H9 (cell line): Measurements from ENCODE around the gene ECSCR. TPM values are rescaled to one million over a fixed set of nuclear protein-coding genes. Genes with fewer than 3 reads are reported as not detected.

Experiments
- DNase-seq: peaks from one replicate; pipeline ENCODE4 v3.0.0-alpha.2; 2017
- H2AFZ ChIP-seq: one replicate; pipeline ENCODE4 v1.6.1; 2013; ENCODE audit warnings: mild to moderate bottlenecking, low read length, control low read depth, moderate library complexity
- H2AK5ac ChIP-seq: 2 replicates; pipeline ENCODE4 v1.6.1; 2013; ENCODE audit warnings: low read length, control low read depth, mixed read lengths; ENCODE audit not compliant: insufficient read length
- H2BK120ac ChIP-seq: one replicate; pipeline ENCODE4 v1.6.1; 2013; ENCODE audit warnings: low read depth, mild to moderate bottlenecking, low read length, control low read depth, inconsistent platforms; ENCODE audit not compliant: poor library complexity, severe bottlenecking
- H2BK12ac ChIP-seq: 2 replicates; pipeline ENCODE4 v1.6.1; 2013; ENCODE audit warnings: low read length, control low read depth, mixed read lengths, low read depth; ENCODE audit not compliant: insufficient read length
- H2BK15ac ChIP-seq: 2 replicates; pipeline ENCODE4 v1.6.1; 2013; ENCODE audit warnings: low read depth, low read length, control low read depth
- H2BK20ac ChIP-seq: one replicate; pipeline ENCODE4 v1.6.1; 2013; ENCODE audit warnings: low read depth, mild to moderate bottlenecking, low read length, control low read depth, inconsistent platforms; ENCODE audit not compliant: poor library complexity, severe bottlenecking
- H2BK5ac ChIP-seq: 2 replicates; pipeline ENCODE4 v1.6.1; 2013; ENCODE audit warnings: low read length, control low read depth, mixed read lengths; ENCODE audit not compliant: insufficient read length
- H3K14ac ChIP-seq: 2 replicates; pipeline ENCODE4 v1.6.1; 2013; ENCODE audit warnings: low read length, control low read depth; ENCODE audit not compliant: insufficient read depth
- H3K18ac ChIP-seq: 2 replicates; pipeline ENCODE4 v1.6.1; 2013; ENCODE audit warnings: low read depth, mild to moderate bottlenecking, mixed read lengths, low read length, control low read depth; ENCODE audit not compliant: insufficient read length
- H3K23ac ChIP-seq: 2 replicates; pipeline ENCODE4 v1.6.1; 2013; ENCODE audit warnings: low read length, control low read depth, mixed read lengths, low read depth; ENCODE audit not compliant: insufficient read length
- H3K23me2 ChIP-seq: 2 replicates; pipeline ENCODE4 v1.6.1; 2013; ENCODE audit warnings: low read depth, mild to moderate bottlenecking, mixed read lengths, low read length, control low read depth; ENCODE audit not compliant: insufficient read length, poor library complexity, severe bottlenecking
- H3K27ac ChIP-seq: 2 replicates; pipeline ENCODE4 v1.5.1; 2013; ENCODE audit warnings: low read length, control low read depth, mixed read lengths, low read depth; ENCODE audit not compliant: insufficient read length
- H3K27me3 ChIP-seq: 2 replicates; pipeline ENCODE4 v1.6.1; 2013; ENCODE audit warnings: low read length, control low read depth, inconsistent platforms; ENCODE audit not compliant: insufficient read depth
- H3K4ac ChIP-seq: 2 replicates; pipeline ENCODE4 v1.6.1; 2013; ENCODE audit warnings: low read depth, mild to moderate bottlenecking, control low read depth, inconsistent platforms, low read length, moderate library complexity
- H3K4me1 ChIP-seq: 2 replicates; pipeline ENCODE4 v1.6.1; 2013; ENCODE audit warnings: low read length, control low read depth, inconsistent platforms; ENCODE audit not compliant: insufficient read depth
- H3K4me2 ChIP-seq: 2 replicates; pipeline ENCODE4 v1.6.1; 2013; ENCODE audit warnings: low read length, control low read depth, mixed read lengths; ENCODE audit not compliant: insufficient read length, insufficient read depth
- H3K56ac ChIP-seq: 2 replicates; pipeline ENCODE4 v1.6.1; 2013; ENCODE audit warnings: low read depth, mild to moderate bottlenecking, mixed read lengths, low read length, control low read depth; ENCODE audit not compliant: insufficient read length
- H3K79me1 ChIP-seq: 2 replicates; pipeline ENCODE4 v1.6.1; 2013; ENCODE audit warnings: low read depth, mild to moderate bottlenecking, moderate library complexity, low read length, control low read depth, inconsistent platforms; ENCODE audit not compliant: insufficient read depth, poor library complexity, severe bottlenecking
- H3K79me2 ChIP-seq: 2 replicates; pipeline ENCODE4 v1.6.1; 2013; ENCODE audit warnings: low read length, control low read depth, inconsistent platforms; ENCODE audit not compliant: insufficient read depth
- H3K9ac ChIP-seq: 2 replicates; pipeline ENCODE4 v1.6.1; 2013; ENCODE audit warnings: low read length, control low read depth, mixed read lengths; ENCODE audit not compliant: insufficient read length; ENCODE audit errors: extremely low read depth
- H3K9me3 ChIP-seq: one replicate; pipeline ENCODE4 v1.6.1; 2013; ENCODE audit warnings: low read depth, low read length, inconsistent platforms; ENCODE audit not compliant: control insufficient read depth
- H3T11ph ChIP-seq: one replicate; pipeline ENCODE4 v1.6.1; 2013; ENCODE audit warnings: mild to moderate bottlenecking, low read length, control low read depth, inconsistent platforms
- H4K20me1 ChIP-seq: one replicate; pipeline ENCODE4 v1.6.1; 2013; ENCODE audit not compliant: control insufficient read depth, insufficient read length, insufficient read depth
- H4K5ac ChIP-seq: 2 replicates; pipeline ENCODE4 v1.6.1; 2013; ENCODE audit warnings: low read depth, mild to moderate bottlenecking, mixed read lengths, low read length, control low read depth; ENCODE audit not compliant: insufficient read length
- H4K8ac ChIP-seq: replicated peaks from 2 replicates; pipeline ENCODE4 v1.6.1; 2013; ENCODE audit warnings: low read length, control low read depth, mixed read lengths, low read depth; ENCODE audit not compliant: insufficient read length
- H4K91ac ChIP-seq: 2 replicates; pipeline ENCODE4 v1.6.1; 2013; ENCODE audit warnings: low read depth, mild to moderate bottlenecking, moderate library complexity, mixed read lengths, low read length, control low read depth; ENCODE audit not compliant: insufficient read length
- H3K27ac Mint-ChIP-seq, 3 experiments: 2 replicates in 2 of 3; 3 replicates in 1 of 3; pipeline ENCODE4 v1.8.0; 2020 to 2021; ENCODE audit warnings: mixed read lengths in 3 of 3, mild to moderate bottlenecking in 1 of 3, moderate library complexity in 1 of 3
- H3K27me3 Mint-ChIP-seq: 2 replicates; pipeline ENCODE4 v1.8.0; 2021; ENCODE audit warnings: low read depth, mild to moderate bottlenecking, moderate library complexity, mixed read lengths
- H3K36me3 Mint-ChIP-seq, 3 experiments: 2 replicates in 2 of 3; 3 replicates in 1 of 3; pipeline ENCODE4 v1.8.0; 2020 to 2021; ENCODE audit warnings: low read depth in 3 of 3, mixed read lengths in 3 of 3; ENCODE audit not compliant: insufficient read depth in 1 of 3
- H3K4me1 Mint-ChIP-seq, 2 experiments: 2 replicates each; pipeline ENCODE4 v1.8.0; 2020; ENCODE audit warnings: mixed read lengths in 2 of 2
- H3K4me3 Mint-ChIP-seq, 2 experiments: 2 replicates in 1 of 2; 3 replicates in 1 of 2; pipeline ENCODE4 v1.8.0; 2020 to 2021; ENCODE audit warnings: mild to moderate bottlenecking in 2 of 2, mixed read lengths in 2 of 2, moderate library complexity in 1 of 2
- H3K9me3 Mint-ChIP-seq, 2 experiments: 2 replicates in 1 of 2; 3 replicates in 1 of 2; pipeline ENCODE4 v1.8.0; 2020; ENCODE audit warnings: mild to moderate bottlenecking in 2 of 2, mixed read lengths in 2 of 2, moderate library complexity in 1 of 2
- WGBS: extraction: QIAGEN DNeasy Blood & Tissue Kit; methylation state at CpG from one replicate; pipeline ENCODE4 v1.1.7; 2013; ENCODE audit warnings: missing lambda C conversion rate, low lambda C conversion rate, mixed read lengths; ENCODE audit not compliant: insufficient read length; ENCODE audit errors: extremely low coverage; 5-methylcytosine and 5-hydroxymethylcytosine counted together
- total RNA-seq: library from RNA; stranded (reverse); gene quantifications from 2 replicates; pipeline ENCODE4 v1.2.1, GENCODE V29; 2021
- TF ChIP-seq, protein P1 (sequence below): fragments of 200-600 bp; sonication (generic); conservative IDR thresholded peaks from 3 replicates; pipeline ENCODE4 v1.8.0; 2021; ENCODE audit warnings: antibody characterized with exemption, mild to moderate bottlenecking

Gene ECSCR
- total RNA-seq, 1 experiment from 2014 or later, result 1.6 TPM

DNA sequence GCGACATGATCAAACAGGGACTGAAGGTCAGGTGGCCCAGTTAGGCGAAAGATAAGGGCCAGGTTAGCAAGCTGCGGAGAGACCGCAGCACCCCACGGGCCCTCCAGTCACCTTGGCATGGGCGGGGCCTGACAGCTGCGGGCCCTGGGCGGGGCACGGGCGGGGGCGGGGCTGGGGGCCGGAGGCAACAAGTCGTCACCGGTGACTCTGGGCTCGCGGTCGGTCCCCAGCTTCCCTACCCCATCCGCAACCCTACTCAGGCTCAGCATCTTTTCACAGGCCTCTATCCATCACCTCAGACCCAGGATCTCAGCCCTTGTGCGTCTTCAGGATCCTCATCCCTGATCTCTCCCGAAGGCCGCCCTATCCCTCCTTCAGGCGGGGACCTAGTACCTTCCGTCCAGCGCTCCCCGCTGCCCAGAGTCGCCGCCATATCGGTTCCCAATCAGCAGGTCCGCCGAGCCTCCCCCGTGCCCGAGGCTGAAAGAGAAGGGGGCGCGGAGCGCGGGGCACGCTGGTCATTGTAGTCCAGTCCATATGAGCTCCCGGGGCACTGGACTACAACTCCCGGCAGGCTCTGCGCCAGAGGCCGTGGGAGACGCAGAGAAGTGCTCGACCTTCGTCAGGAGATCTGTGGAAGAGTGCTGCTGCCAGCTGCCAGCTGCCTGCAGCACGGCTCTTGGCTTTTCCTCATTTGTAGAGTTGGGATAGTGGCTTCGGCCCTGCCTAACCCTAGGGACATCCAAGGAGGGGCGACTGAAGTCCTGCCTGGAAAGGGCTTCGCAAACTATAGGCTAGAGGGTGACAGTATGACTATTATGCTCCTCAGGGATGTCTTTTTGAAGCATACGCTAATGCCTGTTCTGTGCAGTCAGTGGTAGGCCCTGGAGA lies 23.3 kb downstream of the ECSCR start, which contains the start of gene DNAJC18:
Gene DNAJC18, minus strand, starts transcription at position 513 of the 891 bp plus-strand sequence. Its CDS starts 80 bp downstream, at position 433.
- Mint-ChIP-seq H3K4me3 (peak within 1 kb of the TSS; percentile 95 to 96), H3K4me1 (peaks cover 21 to 24% of the 10 kb centered on the region in 2 experiments), H3K36me3 (peaks cover 5 to 24% (median 13%) of the 10 kb centered on the region in 3 experiments; a peak in 6 of 7 replicates), H3K27ac (peak within 1 kb of the TSS; percentile 98 to 100 (median 99)), H3K9me3 (no peaks in the 10 kb centered on the region), H3K27me3 (peaks cover 3% of the 10 kb centered on the region)
- H3K23me2 ChIP-seq, result peaks cover 5% of the 10 kb centered on the region
- no peaks in the 10 kb centered on the region for H4K20me1 ChIP-seq
- no peaks in the 10 kb centered on the region for H3K79me1 ChIP-seq
- H3K4me2 ChIP-seq, result peak within 1 kb of the TSS; percentile 89
- no peak within 1 kb of the TSS for H2BK12ac ChIP-seq
- H2BK20ac ChIP-seq, result no peak within 1 kb of the TSS
- H3K4me1 ChIP-seq, result peaks cover 2% of the 10 kb centered on the region; the same call in 1 of the 2 replicates
- H3T11ph ChIP-seq, result no peak within 1 kb of the TSS
- H3K56ac ChIP-seq, result no peak within 1 kb of the TSS
- H4K5ac ChIP-seq, result peak within 1 kb of the TSS; percentile 67
- peak within 1 kb of the TSS; percentile 99 for H3K18ac ChIP-seq
- H2BK120ac ChIP-seq, result no peak within 1 kb of the TSS
- H2BK5ac ChIP-seq, result no peak within 1 kb of the TSS
- H2AFZ ChIP-seq, result peak within 1 kb of the TSS; percentile 66
- H3K4ac ChIP-seq, result no peak within 1 kb of the TSS
- H3K79me2 ChIP-seq, result 0 out of 2 replicates have a peak, but pooled peaks cover 2% of the 10 kb centered on the region
- H4K8ac ChIP-seq, result no peak within 1 kb of the TSS
- no peak within 1 kb of the TSS for H3K23ac ChIP-seq
- TF ChIP-seq, protein P1, sequence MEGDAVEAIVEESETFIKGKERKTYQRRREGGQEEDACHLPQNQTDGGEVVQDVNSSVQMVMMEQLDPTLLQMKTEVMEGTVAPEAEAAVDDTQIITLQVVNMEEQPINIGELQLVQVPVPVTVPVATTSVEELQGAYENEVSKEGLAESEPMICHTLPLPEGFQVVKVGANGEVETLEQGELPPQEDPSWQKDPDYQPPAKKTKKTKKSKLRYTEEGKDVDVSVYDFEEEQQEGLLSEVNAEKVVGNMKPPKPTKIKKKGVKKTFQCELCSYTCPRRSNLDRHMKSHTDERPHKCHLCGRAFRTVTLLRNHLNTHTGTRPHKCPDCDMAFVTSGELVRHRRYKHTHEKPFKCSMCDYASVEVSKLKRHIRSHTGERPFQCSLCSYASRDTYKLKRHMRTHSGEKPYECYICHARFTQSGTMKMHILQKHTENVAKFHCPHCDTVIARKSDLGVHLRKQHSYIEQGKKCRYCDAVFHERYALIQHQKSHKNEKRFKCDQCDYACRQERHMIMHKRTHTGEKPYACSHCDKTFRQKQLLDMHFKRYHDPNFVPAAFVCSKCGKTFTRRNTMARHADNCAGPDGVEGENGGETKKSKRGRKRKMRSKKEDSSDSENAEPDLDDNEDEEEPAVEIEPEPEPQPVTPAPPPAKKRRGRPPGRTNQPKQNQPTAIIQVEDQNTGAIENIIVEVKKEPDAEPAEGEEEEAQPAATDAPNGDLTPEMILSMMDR, result no peak
- no peaks in the 10 kb centered on the region for H3K9me3 ChIP-seq
- no CpG with 5 or more reads among the region's 49 CpGs for WGBS
- no peak within 1 kb of the TSS for H2AK5ac ChIP-seq
- peak within 1 kb of the TSS; percentile 97 for H3K14ac ChIP-seq
- no peak within 1 kb of the TSS for H2BK15ac ChIP-seq
- H3K27ac ChIP-seq, result peak within 1 kb of the TSS; percentile 25
- no peaks in the 10 kb centered on the region for H3K27me3 ChIP-seq
- no peak within 1 kb of the TSS for H4K91ac ChIP-seq
- peak; percentile 97 for DNase-seq
- peak within 1 kb of the TSS; percentile 92 for H3K9ac ChIP-seq
